H1 (cell line): Measurements from ENCODE around the gene PIP5K1B. TPM values are rescaled to one million over a fixed set of nuclear protein-coding genes. Genes with fewer than 3 reads are reported as not detected.

Experiments
- CTCF ChIA-PET: fragments of 300-600 bp; sonication (Branson Sonifier 250); formaldehyde crosslinking; loops from one replicate; lab custom pipeline; 2021; ENCODE audit not compliant: partially characterized antibody; lab: Charles Lee
- POLR2A ChIA-PET: fragments of 300-600 bp; sonication (Branson Sonifier 250); formaldehyde crosslinking; loops from one replicate; lab custom pipeline; 2021; ENCODE audit warnings: inconsistent platforms; ENCODE audit not compliant: partially characterized antibody; lab: Charles Lee
- DNase-seq, 2 experiments: peaks; one replicate each; pipeline versions ENCODE4 v3.0.0 to v3.0.0-alpha.2; 2010 to 2022; ENCODE audit warnings: low spot score in 2 of 2, low read depth in 1 of 2, mixed read lengths in 1 of 2
- FAIRE-seq: peaks from 2 replicates; lab custom pipeline; 2011; peaks lifted over from hg19 to GRCh38; lab: Jason Lieb, UNC
- H2AFZ ChIP-seq: 2 replicates; pipeline ENCODE4 v1.8.1; 2012; ENCODE audit warnings: low read length, inconsistent platforms
- H2AK5ac ChIP-seq: 2 replicates; pipeline ENCODE4 v1.6.1; 2013; ENCODE audit warnings: low read depth, low read length
- H2BK120ac ChIP-seq: replicated peaks from 2 replicates; pipeline ENCODE3; 2013; ENCODE audit warnings: low read depth, low read length, inconsistent platforms
- H2BK12ac ChIP-seq: 2 replicates; pipeline ENCODE4 v1.6.1; 2013; ENCODE audit warnings: low read depth, low read length
- H2BK15ac ChIP-seq: 2 replicates; pipeline ENCODE4 v1.6.1; 2013; ENCODE audit warnings: low read length
- H2BK20ac ChIP-seq: 2 replicates; pipeline ENCODE4 v1.6.1; 2013; ENCODE audit warnings: low read length
- H2BK5ac ChIP-seq: 2 replicates; pipeline ENCODE4 v1.6.1; 2013; ENCODE audit warnings: low read depth, low read length
- H3K14ac ChIP-seq: 2 replicates; pipeline ENCODE4 v1.6.1; 2013; ENCODE audit warnings: inconsistent platforms; ENCODE audit not compliant: insufficient read length
- H3K18ac ChIP-seq: 2 replicates; pipeline ENCODE4 v1.6.1; 2013; ENCODE audit warnings: low read length; ENCODE audit errors: extremely low read depth
- H3K23ac ChIP-seq: 2 replicates; pipeline ENCODE4 v1.6.1; 2013; ENCODE audit warnings: inconsistent platforms; ENCODE audit not compliant: insufficient read length
- H3K23me2 ChIP-seq: 2 replicates; pipeline ENCODE4 v1.6.1; 2013; ENCODE audit warnings: low read depth, low read length
- H3K27ac ChIP-seq: 2 replicates; pipeline ENCODE4 v1.6.1; 2011; ENCODE audit warnings: low read depth, low read length, inconsistent platforms
- H3K27me3 ChIP-seq, 4 experiments: replicated peaks in 1 of 4; 1 replicate in 1 of 4; 2 replicates in 3 of 4; pipeline versions ENCODE4 v1.6.1 to v1.8.1; 2011 to 2013; ENCODE audit warnings: low read length in 3 of 4, mild to moderate bottlenecking in 3 of 4, inconsistent platforms in 2 of 4, mixed read lengths in 2 of 4, moderate library complexity in 1 of 4; ENCODE audit not compliant: control insufficient read depth in 3 of 4, insufficient read depth in 3 of 4; ENCODE audit errors: extremely low read depth in 1 of 4
- H3K36me3 ChIP-seq, 4 experiments: 2 replicates each; pipeline versions ENCODE4 v1.6.1 to v1.8.1; 2011 to 2013; ENCODE audit warnings: mild to moderate bottlenecking in 4 of 4, low read length in 3 of 4, moderate library complexity in 2 of 4, control low read depth in 1 of 4, inconsistent platforms in 1 of 4; ENCODE audit not compliant: insufficient read depth in 4 of 4, control insufficient read depth in 2 of 4
- H3K4ac ChIP-seq: replicated peaks from 2 replicates; pipeline ENCODE3; 2013; ENCODE audit warnings: low read length, low read depth, mixed read lengths, inconsistent platforms; ENCODE audit not compliant: insufficient read length
- H3K4me1 ChIP-seq, 4 experiments: replicated peaks in 1 of 4; 1 replicate in 1 of 4; 2 replicates in 3 of 4; pipeline versions ENCODE4 v1.6.1 to v1.8.1; 2011 to 2013; ENCODE audit warnings: low read length in 3 of 4, inconsistent platforms in 2 of 4, mixed read lengths in 1 of 4; ENCODE audit not compliant: insufficient read depth in 4 of 4, control insufficient read depth in 3 of 4
- H3K4me2 ChIP-seq, 2 experiments: 2 replicates each; pipeline versions ENCODE4 v1.6.1 to v1.8.1; 2011 to 2013; ENCODE audit warnings: low read depth in 2 of 2, low read length in 2 of 2, control low read depth in 1 of 2, inconsistent platforms in 1 of 2, mild to moderate bottlenecking in 1 of 2; ENCODE audit not compliant: insufficient read depth in 1 of 2
- H3K4me3 ChIP-seq, 4 experiments: fragments of 200-600, 300-600 bp in 1 of 4; sonication (generic), shearing (Covaris generic), sonication (Bioruptor Twin) in 1 of 4; 2 replicates each; pipeline versions ENCODE4 v1.5.1 to v1.8.1; 2011 to 2016; ENCODE audit warnings: low read length in 4 of 4, low read depth in 3 of 4, control low read depth in 2 of 4, inconsistent platforms in 2 of 4, mild to moderate bottlenecking in 2 of 4, mixed read lengths in 1 of 4, moderate library complexity in 1 of 4; ENCODE audit not compliant: insufficient read depth in 2 of 4; ENCODE audit errors: extremely low read depth in 1 of 4
- H3K56ac ChIP-seq: replicated peaks from 2 replicates; pipeline ENCODE3; 2013; ENCODE audit warnings: low read depth, mild to moderate bottlenecking, mixed read lengths, low read length, inconsistent platforms; ENCODE audit not compliant: insufficient read length
- H3K79me1 ChIP-seq: 2 replicates; pipeline ENCODE4 v1.6.1; 2013; ENCODE audit warnings: low read depth, low read length, control low read depth
- H3K79me2 ChIP-seq, 2 experiments: 2 replicates each; pipeline versions ENCODE4 v1.6.1 to v1.8.1; 2012 to 2013; ENCODE audit warnings: low read length in 2 of 2, mild to moderate bottlenecking in 2 of 2, inconsistent platforms in 1 of 2; ENCODE audit not compliant: insufficient read depth in 2 of 2, control insufficient read depth in 1 of 2
- H3K9ac ChIP-seq, 4 experiments: replicated peaks in 1 of 4; 1 replicate in 1 of 4; 2 replicates in 3 of 4; pipeline versions ENCODE4 v1.6.1 to v1.8.1; 2011 to 2013; ENCODE audit warnings: low read depth in 3 of 4, low read length in 3 of 4, control low read depth in 2 of 4, mild to moderate bottlenecking in 2 of 4, moderate library complexity in 2 of 4, inconsistent platforms in 1 of 4; ENCODE audit errors: extremely low read depth in 1 of 4
- H3K9me3 ChIP-seq, 2 experiments: 2 replicates each; pipeline versions ENCODE4 v1.6.1 to v1.8.1; 2012 to 2013; ENCODE audit warnings: mild to moderate bottlenecking in 2 of 2, moderate library complexity in 2 of 2, control low read depth in 1 of 2, inconsistent platforms in 1 of 2, low read depth in 1 of 2, low read length in 1 of 2, mixed read lengths in 1 of 2; ENCODE audit not compliant: insufficient read depth in 2 of 2
- H4K20me1 ChIP-seq, 2 experiments: replicated peaks in 1 of 2; 2 replicates each; pipeline versions ENCODE3 to v1.8.1; 2011 to 2013; ENCODE audit warnings: inconsistent platforms in 2 of 2, low read length in 2 of 2, mild to moderate bottlenecking in 1 of 2; ENCODE audit not compliant: insufficient read depth in 2 of 2, control insufficient read depth in 1 of 2
- H4K5ac ChIP-seq: 2 replicates; pipeline ENCODE4 v1.6.1; 2013; ENCODE audit warnings: low read length, low read depth, mixed read lengths, inconsistent platforms; ENCODE audit not compliant: insufficient read length
- H4K8ac ChIP-seq: 2 replicates; pipeline ENCODE4 v1.8.0; 2013; ENCODE audit warnings: mild to moderate bottlenecking, moderate library complexity, low read length, inconsistent platforms; ENCODE audit not compliant: insufficient read depth; ENCODE audit errors: extremely low read depth
- H4K91ac ChIP-seq: replicated peaks from 2 replicates; pipeline ENCODE3; 2013; ENCODE audit warnings: low read length, mixed read lengths, inconsistent platforms; ENCODE audit not compliant: insufficient read length
- CHD2 ChIP-seq: IDR thresholded peaks from 2 replicates; pipeline ENCODE4 v1.6.1; 2012; ENCODE audit warnings: low read length, improper control_type of control experiment
- CTBP2 ChIP-seq: IDR thresholded peaks from 2 replicates; pipeline ENCODE4 v1.7.0; 2011; ENCODE audit warnings: borderline replicate concordance, mild to moderate bottlenecking, moderate library complexity, mixed read lengths, low read length; ENCODE audit not compliant: insufficient read depth, insufficient read length
- EZH2 ChIP-seq: fragments of 200-600 bp; sonication (generic); IDR thresholded peaks from 2 replicates; pipeline ENCODE4 v1.7.1; 2012; ENCODE audit warnings: low read depth, mild to moderate bottlenecking, moderate library complexity, low read length, inconsistent platforms; ENCODE audit not compliant: severe bottlenecking
- NANOG ChIP-seq: IDR thresholded peaks from 2 replicates; pipeline ENCODE4 v1.6.1; 2011; ENCODE audit warnings: low read length, low read depth, mild to moderate bottlenecking, inconsistent platforms; ENCODE audit not compliant: insufficient read depth, poor library complexity, severe bottlenecking
- RAD21 ChIP-seq, 2 experiments: IDR thresholded peaks in 1 of 2; conservative IDR thresholded peaks in 1 of 2; 2 replicates each; pipeline ENCODE4 v1.6.1; 2011; ENCODE audit warnings: low read depth in 2 of 2, low read length in 2 of 2, improper control_type of control experiment in 1 of 2, inconsistent platforms in 1 of 2, mild to moderate bottlenecking in 1 of 2, moderate library complexity in 1 of 2
- RXRA ChIP-seq: IDR thresholded peaks from 2 replicates; pipeline ENCODE4 v1.6.1; 2011; ENCODE audit warnings: low read depth, mild to moderate bottlenecking, low read length, moderate library complexity; ENCODE audit not compliant: insufficient read depth
- TAF7 ChIP-seq: optimal IDR thresholded peaks from 2 replicates; pipeline ENCODE3; 2011; ENCODE audit warnings: low read depth, mild to moderate bottlenecking, inconsistent platforms, low read length, moderate library complexity, borderline replicate concordance
- TEAD4 ChIP-seq: IDR thresholded peaks from 2 replicates; pipeline ENCODE4 v1.6.1; 2012; ENCODE audit warnings: low read depth, low read length, inconsistent platforms, mixed read lengths
- WGBS, 2 experiments: shearing (Covaris generic) in 1 of 2; methylation state at CpG; one replicate each; pipeline versions ENCODE4 v1.1.6 to v1.1.7; 2013 to 2015; ENCODE audit warnings: low lambda C conversion rate in 2 of 2, mixed read lengths in 2 of 2, inconsistent platforms in 1 of 2, low coverage in 1 of 2, missing lambda C conversion rate in 1 of 2; ENCODE audit not compliant: insufficient replicate concordance in 2 of 2, insufficient coverage in 1 of 2, insufficient read length in 1 of 2; ENCODE audit errors: extremely low coverage in 1 of 2, missing lambda C conversion rate in 1 of 2; 5-methylcytosine and 5-hydroxymethylcytosine counted together
- polyA plus RNA-seq, 7 experiments: library from polyadenylated mRNA; depleted of rRNA in 3 of 7; stranded (reverse) in 5 of 7; unstranded in 2 of 7; fragments of >200 nt in 5 of 7; fragments of 200-250 nt in 2 of 7; gene quantifications; 1 replicate in 5 of 7; 2 replicates in 1 of 7; 4 replicates in 1 of 7; pipeline versions ENCODE4 v1.2.1 to v1.2.3, GENCODE V29; 2011 to 2013; ENCODE audit warnings: missing spikeins in 2 of 7, mixed read lengths in 2 of 7
- total RNA-seq: library from RNA; stranded (reverse); fragmentation: NEBNext Ultra II Directional; extraction: Animal tissue kit (Norgen Biotek cat#: 25700); gene quantifications from 2 replicates; pipeline ENCODE4 v1.2.1, GENCODE V29; 2021
- TF ChIP-seq, protein P1 (sequence below): IDR thresholded peaks from 2 replicates; pipeline ENCODE4 v1.6.1; 2012; ENCODE audit warnings: inconsistent platforms
- TF ChIP-seq, protein P2 (sequence below), 3 experiments: IDR thresholded peaks; 1 replicate in 2 of 3; 2 replicates in 1 of 3; pipeline versions ENCODE4 v1.5.1 to v1.6.1; 2011; ENCODE audit warnings: low read length in 3 of 3, mild to moderate bottlenecking in 3 of 3, inconsistent platforms in 2 of 3, low read depth in 1 of 3, moderate library complexity in 1 of 3; ENCODE audit not compliant: insufficient read depth in 1 of 3; ENCODE audit errors: control extremely low read depth in 1 of 3

PIP5K1B gene
- total and polyA plus RNA-seq, 2 of the 8 experiments (the other 6 are each of a cell fraction or from before 2014, with no cell fraction given), result 4.7 to 7.7 TPM

DNA sequence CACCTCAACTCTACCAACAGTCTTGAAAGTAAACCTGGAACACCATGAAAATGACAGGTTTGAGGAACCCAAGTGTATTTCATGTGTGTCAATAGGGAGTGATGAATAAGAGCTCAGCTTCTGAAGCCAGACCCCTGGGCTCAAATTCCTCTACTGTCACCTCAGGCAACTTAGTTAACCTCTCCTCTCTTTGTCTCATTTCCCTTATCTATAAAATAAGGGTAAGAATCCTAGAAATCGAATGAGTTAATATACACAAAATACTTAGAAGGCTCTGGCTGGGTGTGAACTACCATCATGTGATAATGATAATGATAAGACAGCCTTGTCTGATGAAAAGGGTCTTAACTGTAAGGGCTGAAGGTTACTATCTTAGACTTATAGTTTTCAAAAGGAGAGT, 66.3 kb downstream of the PIP5K1B start:
- H3K23me2 ChIP-seq, result no peaks in the 10 kb centered on the region
- no peak overlapping the region for H3K9ac ChIP-seq
- FAIRE-seq, result no peak
- no peak overlapping the region for H3K27ac ChIP-seq
- H2AK5ac ChIP-seq, result no peak overlapping the region
- H2BK20ac ChIP-seq, result no peak overlapping the region
- H3K79me1 ChIP-seq, result no peaks in the 10 kb centered on the region
- H3K36me3 ChIP-seq, result no peaks in the 10 kb centered on the region
- H4K5ac ChIP-seq, result no peak overlapping the region
- WGBS, 2 experiments, result 89% methylated on average over 1 of the region's 1 CpG; no CpG with 5 or more reads in 1 of the 2 experiments
- no peak overlapping the region for H2AFZ ChIP-seq
- POLR2A ChIA-PET, result no interaction called here
- DNase-seq, result no peak
- H3K14ac ChIP-seq, result no peak overlapping the region
- H2BK5ac ChIP-seq, result no peak overlapping the region
- no peak overlapping the region for H3K23ac ChIP-seq
- no peak overlapping the region for H2BK15ac ChIP-seq
- CTCF ChIA-PET, result interaction anchor here (1.0 to 1.6 kb wide), 3 partner anchors 22 to 159 kb away, joined by 3 to 4 read pairs (median 3); no protein-coding TSS in a partner anchor
- no peak overlapping the region for H3K4ac ChIP-seq
- no peak overlapping the region for H3K18ac ChIP-seq
- no peak overlapping the region for H4K8ac ChIP-seq
- H3K9me3 ChIP-seq, result no peaks in the 10 kb centered on the region
- H4K20me1 ChIP-seq, result no peaks in the 10 kb centered on the region
- H3K79me2 ChIP-seq, result no peaks in the 10 kb centered on the region
- H4K91ac ChIP-seq, result no peak overlapping the region
- H3K4me3 ChIP-seq, result no peak overlapping the region
- no peak overlapping the region for H2BK12ac ChIP-seq
- H3K27me3 ChIP-seq, result no peaks in the 10 kb centered on the region
- H2BK120ac ChIP-seq, result no peak overlapping the region
- no peak overlapping the region for H3K56ac ChIP-seq
- no peak overlapping the region for H3K4me2 ChIP-seq
- no peaks in the 10 kb centered on the region for H3K4me1 ChIP-seq
- no peak for TF ChIP-seq CTBP2
- TF ChIP-seq, protein P1, sequence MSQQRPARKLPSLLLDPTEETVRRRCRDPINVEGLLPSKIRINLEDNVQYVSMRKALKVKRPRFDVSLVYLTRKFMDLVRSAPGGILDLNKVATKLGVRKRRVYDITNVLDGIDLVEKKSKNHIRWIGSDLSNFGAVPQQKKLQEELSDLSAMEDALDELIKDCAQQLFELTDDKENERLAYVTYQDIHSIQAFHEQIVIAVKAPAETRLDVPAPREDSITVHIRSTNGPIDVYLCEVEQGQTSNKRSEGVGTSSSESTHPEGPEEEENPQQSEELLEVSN, result no peak
- no peak for TF ChIP-seq NANOG
- TF ChIP-seq, protein P2, sequence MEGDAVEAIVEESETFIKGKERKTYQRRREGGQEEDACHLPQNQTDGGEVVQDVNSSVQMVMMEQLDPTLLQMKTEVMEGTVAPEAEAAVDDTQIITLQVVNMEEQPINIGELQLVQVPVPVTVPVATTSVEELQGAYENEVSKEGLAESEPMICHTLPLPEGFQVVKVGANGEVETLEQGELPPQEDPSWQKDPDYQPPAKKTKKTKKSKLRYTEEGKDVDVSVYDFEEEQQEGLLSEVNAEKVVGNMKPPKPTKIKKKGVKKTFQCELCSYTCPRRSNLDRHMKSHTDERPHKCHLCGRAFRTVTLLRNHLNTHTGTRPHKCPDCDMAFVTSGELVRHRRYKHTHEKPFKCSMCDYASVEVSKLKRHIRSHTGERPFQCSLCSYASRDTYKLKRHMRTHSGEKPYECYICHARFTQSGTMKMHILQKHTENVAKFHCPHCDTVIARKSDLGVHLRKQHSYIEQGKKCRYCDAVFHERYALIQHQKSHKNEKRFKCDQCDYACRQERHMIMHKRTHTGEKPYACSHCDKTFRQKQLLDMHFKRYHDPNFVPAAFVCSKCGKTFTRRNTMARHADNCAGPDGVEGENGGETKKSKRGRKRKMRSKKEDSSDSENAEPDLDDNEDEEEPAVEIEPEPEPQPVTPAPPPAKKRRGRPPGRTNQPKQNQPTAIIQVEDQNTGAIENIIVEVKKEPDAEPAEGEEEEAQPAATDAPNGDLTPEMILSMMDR (IDR thresholded peaks at IDR 0.05; ENCODE audit: control extremely low read depth in 1 of 3, insufficient read depth in 1 of 3, low read depth in 1 of 3, low read length in 3 of 3), result no peak
- TF ChIP-seq TEAD4, result no peak
- no peak for TF ChIP-seq CHD2
- TF ChIP-seq RAD21 (IDR thresholded peaks at IDR 0.05 in 1 of 2, conservative IDR thresholded peaks at IDR 0.05 in 1 of 2; ENCODE audit: low read depth in 2 of 2, low read length in 2 of 2), result no peak
- no peak for TF ChIP-seq EZH2
- no peak for TF ChIP-seq TAF7
- TF ChIP-seq RXRA, result no peak
